Activated CD4-positive, CD25-positive, alpha-beta regulatory T cell treated with anti-CD3 and anti-CD28 coated beads, Interleukin-2, amount 50 U/mL, for 24 hours (primary cell): Measurements from ENCODE around the gene LBX1.

Experiments
- ATAC-seq, 2 donors: fragments of 150-1000 bp; cut with Tn5 transposase; one replicate each; pipeline ENCODE4 v1.10.0; 2021; ENCODE audit warnings: mild to moderate bottlenecking in 1 of 2, moderate library complexity in 1 of 2

The LBX1 gene

DNA sequence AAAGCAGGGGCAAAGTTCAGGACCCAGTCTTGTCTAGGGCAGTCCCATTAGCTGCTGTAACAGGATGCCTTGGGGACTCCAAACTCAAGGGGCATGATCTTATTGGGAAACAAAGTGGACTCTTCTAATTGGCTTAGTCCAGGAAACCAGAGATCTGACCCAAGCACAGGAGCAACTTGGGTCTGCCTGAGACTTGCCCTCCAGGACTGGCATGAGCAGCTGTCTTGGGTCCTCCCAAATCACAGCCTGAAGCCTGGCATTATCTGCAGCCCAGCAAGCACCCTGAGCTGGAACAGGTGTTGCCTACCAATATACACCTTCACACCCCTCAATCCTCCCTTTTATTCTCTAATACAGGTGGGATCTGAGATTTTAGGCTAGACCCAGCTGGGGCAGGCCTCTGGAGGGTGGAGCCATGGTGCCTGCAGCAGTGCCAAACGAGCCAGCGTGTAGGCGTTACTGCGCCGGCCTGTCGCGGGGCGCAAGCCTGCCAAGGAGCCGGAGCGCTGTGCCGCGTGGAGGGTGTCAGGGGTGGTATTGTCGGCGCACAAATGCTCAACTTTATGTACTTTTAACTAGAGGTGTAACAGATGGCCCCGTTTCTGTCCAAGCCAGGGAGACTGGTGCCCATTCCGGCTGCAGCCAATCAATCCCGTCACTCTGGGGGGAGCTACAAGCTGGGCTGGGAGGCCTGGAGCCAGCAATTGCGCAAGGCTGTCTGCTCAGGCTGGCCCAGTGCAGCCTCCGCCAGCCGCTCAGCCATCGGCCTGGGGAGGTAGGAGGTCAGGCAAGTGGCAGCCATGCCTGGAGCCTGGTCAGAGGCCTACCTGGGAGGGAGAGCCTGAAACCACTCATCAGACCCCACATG is 12.8 kb upstream of the LBX1 start:
- ATAC-seq, result no peak

DNA sequence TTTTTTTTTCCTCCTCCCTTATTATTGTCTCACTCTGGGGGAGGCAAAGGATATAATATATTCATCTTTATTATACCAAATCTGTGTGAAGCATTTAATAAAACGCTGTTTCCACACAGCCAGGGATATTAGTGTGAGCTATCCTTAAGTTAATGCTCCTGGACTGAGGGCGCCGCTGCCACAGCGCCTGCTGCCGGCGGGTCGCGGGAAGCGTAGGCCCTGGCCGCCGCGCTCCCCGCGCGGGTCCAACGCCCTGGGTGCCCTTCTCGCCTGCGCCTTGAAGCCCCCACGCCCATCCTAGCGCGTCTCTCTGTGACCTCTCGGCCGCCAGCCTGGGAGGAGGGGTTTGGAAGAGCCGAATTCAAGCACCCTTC is 9.5 kb upstream of the LBX1 start:
- peak; percentile 53 to 70 for ATAC-seq

DNA sequence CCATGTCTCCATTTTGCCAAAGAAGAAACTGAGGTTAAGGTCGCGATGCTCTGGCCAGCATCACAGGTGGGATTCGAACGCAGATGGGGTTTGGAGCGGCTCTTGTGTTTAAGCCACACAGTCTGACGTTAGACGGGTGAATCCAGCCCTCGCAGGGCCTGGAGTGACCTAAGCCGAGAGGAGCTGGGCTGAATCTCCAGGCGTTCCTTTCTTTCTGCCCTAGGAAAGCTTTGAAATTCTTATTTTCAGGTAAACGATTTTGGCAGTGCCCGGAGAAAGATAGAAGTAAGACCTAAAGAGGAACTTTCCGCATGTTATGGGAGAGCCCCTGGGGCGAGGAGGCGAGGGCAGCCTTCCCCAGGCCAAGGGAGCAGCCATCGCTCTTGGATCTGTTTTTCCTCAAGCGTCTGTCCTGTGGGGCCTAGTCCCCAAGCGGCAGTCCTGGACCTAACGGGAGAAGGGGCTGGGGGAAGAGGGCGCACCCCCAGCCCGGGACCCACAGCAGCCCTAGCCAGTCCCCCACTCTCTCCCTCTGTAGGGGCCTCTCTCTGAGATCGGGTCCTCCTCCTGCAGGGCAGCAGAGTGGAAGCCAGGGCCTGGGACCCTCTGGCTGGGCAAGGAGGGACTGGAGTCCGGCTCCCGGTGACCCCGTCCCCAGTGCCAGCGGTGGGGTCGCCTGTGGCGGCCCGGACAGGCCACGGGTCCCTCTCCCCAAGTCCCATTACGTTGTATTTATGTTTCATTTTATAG is 8.9 kb upstream of the LBX1 start:
- ATAC-seq, result no peak

DNA sequence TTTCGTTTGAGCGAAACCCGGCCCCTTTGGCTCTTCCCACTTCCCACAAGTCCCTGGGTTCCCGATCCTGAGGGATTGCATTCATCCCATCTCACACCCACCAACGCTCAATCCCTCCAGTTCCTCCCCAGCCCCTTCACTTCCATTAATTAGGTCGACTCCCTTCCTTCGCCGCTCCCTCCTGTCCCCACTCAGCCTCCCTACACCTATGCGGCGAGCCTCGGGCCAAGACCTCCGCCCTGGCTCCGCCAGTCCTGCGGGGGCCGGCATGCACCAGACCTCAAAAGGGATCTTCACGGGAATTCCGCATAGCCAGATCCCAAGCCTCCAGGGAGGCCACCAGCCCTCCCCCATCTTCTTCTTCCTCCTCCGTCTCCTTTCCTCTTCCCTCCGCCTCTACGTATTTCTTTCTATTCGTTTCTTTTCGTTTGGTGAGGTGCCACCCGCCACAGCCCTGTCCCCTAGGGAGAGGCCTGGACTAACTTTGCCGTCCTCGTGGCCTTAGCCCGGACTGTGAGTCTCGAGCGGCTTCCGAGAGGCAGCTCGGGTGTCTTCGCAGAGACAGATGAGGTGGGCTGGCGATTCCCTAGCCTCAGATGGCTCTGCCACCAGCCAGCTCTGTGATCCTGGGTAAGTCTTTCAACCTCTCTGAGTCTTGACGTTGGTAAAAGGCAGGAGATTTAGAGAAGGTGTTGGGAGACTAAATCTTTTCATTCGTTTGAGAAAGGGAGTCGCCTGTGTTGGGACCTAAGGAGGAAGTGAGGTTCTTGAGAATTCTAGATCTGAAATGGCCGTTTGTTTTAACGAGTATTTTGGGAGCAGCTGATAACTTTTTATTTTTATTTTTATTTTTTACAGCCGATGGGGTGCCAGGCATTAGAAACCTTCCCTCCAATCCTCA is 8.1 kb upstream of the LBX1 start:
- ATAC-seq, result no peak

DNA sequence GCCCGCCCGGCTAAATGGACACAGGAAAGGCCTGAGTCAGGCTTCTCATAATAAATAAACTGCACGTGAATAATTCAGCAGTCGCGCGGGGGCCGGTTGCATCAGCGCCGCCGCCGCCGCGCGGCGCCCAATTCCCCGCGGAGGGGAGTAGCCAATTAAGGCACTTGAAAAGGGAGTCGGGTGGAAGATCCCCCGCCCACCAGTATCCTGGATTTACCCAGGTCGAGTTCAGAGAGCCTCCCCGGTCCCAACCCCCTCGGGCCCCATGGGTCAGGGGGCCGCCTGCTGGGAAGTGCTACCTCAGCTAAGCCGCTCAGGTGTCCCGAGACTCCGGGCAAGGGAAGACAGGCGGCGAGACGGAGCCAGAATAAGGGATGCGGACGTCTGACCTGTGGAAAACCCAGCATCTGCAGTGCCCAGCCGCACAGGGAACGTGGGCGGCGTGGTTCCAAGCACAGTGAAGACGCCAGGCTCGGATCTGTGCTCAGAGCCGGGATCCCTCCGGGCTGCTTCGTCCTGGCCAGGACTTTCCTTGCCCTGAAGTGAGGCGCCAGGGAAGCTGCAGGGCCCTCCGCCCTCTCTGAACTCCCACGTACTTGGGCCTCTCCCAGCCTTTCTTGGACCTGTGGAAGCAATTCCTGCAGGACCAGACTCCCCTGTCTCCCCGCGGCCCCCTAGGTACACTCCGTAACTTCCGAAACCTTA is 7.3 kb upstream of the LBX1 start:
- ATAC-seq, result no peak

DNA sequence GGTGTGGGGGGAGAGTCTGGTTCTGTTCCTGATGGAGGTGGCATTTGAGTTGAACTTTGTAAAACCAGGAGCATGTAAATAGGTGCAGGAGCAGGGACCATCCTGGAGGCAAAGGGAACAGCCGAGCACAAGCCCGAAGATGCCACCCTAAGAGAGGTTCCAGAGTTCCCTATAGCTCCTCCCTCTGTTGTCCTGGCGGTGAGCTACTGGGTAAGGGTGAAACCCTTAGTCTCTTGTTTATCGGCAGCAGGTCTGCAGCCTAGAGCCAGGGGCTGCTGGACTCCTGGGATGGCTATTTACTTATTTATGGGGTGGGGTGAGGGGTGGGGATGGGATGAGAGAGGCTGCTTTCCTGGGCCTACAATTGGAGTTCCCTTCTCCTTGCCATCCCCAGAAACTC is 6.5 kb upstream of the LBX1 start:
- no peak for ATAC-seq

DNA sequence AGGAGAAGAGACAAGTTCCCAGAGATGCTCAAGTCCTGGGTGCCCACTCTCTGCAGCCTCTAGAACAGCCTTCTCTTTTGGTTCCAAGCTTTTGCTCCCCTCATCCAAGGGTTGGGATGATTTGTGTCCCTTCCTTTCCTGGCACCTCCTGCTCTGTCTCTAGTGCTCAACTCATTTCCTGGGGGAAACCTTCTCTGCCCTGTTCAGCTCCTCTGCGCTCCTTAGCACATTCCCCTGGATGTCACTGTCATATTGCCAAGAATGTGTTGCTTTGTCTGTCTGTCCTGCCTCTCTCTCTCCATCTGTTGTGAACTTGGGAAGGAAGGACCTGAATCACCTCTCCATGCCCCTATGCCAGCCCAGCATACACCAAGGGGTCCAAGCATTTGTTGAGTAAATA is 5.1 kb upstream of the LBX1 start:
- no peak for ATAC-seq

DNA sequence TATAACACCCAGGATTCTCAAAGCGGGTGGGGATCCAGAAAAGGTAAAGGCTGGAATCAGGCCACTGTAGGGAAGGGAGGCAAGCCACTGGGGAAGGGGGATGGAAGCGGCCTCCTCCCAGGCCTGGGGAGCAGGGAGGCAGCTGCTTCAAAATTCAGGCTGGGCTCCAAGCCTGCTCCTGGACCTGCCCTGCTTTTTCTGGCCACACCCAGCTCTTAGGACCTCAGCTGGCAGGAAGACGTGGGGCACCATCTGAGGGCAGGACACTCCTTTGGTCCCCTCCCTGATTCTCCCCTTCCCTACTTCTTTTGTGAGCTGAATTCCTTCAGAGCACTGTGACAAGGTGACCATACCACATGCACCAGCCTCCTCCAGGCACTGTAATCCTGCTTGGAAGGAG is 4.6 kb upstream of the LBX1 start:
- ATAC-seq, result no peak

DNA sequence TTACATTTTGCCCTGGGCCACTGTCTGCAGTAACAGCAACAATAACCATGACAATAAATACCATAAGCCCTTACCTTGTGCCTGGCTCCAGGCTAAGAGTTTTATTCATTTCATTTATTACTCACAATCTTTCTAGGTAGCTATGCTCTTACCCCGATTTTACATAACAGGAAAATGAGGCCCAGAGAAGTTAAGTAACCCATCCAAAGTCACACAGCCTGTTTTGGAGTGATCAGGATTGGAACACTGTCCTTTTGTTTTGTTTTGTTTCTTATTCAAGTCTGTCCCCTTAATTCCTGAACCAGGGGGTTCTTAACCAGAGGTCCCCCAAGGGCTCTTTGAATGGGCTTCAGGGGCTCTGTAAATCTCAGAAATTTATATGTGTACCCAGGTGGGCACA is 4.2 kb upstream of the LBX1 start:
- ATAC-seq, result no peak

DNA sequence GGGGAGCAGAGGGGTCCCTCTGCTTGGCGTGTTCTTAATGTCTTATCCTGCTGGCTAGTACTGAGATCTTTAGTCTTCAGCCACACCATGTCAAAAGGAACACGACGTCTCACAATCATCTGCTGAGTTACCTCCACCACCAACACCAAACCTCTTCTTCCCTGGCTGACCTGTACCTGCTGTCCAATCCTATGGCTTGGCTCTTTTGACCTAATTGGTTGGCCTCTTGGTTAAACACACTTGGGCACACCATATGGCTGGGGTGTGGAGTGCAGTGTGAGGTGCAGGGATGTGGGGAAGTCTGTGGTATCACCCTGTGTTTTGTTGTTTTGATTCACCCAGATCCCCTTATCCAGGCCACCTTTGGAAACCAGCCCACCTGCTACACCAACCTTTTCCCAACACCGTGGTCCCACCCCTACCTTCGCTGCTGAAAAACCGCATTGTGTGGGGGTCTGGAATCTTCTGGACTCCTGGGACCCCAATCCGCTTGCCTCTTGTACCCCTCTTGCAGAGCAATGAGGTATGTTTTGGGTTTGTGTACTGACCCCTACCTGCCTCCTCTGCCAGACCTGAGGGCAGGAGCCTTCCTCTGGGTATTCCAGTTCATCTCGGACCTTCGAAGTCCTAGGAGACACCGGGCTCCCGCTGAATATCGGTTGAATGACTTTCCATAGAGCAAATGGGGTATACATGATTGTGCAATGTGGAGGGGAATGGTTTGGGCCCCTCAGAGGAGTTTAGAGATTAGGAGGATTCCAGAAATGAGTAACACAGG is 2.8 kb upstream of the LBX1 start:
- no peak for ATAC-seq

DNA sequence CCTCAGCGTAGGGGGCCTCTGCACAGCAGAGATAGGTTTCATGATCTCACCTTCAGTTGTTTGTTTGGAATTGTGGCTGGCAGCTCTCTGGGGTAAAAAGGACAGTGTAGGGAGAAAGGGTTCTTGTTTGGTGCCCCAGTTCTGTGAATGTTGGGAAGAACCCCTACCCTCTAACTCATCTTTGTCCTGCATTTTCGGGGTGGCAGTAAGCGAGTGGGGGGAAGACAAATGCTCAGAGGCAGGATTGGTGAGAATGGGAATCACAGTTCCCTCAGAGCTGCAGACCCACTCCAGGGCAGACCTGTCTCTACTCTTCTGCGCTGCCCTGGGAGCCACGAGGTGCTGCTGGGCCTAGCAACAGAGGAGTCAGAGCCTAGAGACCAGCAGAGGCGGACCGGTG is 1.8 kb upstream of the LBX1 start:
- no peak for ATAC-seq

DNA sequence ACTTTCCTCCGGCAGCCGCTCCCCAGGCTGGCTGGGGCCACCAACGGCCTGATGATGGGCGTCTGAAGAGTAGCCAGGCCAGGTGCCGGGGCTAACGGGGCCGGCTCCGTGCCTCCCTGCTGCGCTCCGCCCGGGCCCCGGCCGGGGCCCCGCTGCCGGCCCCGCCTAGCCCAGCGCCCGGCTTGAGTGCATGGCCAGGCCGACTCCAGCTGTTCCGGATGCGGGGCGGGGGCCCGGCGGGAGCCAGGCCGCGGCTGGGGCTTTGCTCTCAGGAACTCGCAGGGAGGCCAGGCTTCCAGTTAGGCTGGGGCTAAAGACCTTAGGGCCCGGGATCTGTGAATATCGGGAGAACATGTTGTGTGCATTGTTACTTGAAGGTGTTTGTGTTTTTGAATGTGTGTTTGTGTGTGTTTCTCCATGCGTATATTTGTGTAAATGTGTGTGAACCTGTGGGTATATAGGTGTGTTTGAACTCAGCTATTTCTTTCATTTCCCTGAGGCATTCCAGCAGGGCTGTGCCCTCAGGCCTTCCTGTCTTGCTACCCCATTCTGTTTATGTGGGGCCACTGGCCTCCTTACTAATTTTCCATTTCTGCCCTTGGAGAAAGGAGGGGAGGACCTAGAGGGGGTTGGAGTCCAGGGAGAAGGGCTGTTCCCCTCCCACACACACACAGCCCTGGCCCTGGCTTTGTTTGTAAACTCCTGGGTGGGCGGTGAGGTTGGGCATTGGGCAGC is 1.1 kb upstream of the LBX1 start:
- no peak for ATAC-seq

DNA sequence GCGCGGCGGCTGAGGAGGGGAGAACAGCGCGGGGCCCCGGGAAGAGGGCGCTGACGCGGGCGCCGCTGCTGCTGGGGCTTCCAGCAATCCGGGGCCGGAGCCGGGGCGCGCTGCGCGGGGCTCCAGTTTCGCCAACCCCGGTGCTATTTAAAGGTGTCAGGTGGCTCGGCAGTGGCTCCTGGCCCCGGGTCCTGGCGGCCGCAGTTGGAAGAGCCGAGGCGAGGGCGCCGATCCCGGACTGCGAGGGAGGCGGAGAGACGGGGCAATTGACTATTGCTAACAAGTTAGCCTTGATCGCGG is 347 bp downstream of the LBX1 start:
- no peak for ATAC-seq

DNA sequence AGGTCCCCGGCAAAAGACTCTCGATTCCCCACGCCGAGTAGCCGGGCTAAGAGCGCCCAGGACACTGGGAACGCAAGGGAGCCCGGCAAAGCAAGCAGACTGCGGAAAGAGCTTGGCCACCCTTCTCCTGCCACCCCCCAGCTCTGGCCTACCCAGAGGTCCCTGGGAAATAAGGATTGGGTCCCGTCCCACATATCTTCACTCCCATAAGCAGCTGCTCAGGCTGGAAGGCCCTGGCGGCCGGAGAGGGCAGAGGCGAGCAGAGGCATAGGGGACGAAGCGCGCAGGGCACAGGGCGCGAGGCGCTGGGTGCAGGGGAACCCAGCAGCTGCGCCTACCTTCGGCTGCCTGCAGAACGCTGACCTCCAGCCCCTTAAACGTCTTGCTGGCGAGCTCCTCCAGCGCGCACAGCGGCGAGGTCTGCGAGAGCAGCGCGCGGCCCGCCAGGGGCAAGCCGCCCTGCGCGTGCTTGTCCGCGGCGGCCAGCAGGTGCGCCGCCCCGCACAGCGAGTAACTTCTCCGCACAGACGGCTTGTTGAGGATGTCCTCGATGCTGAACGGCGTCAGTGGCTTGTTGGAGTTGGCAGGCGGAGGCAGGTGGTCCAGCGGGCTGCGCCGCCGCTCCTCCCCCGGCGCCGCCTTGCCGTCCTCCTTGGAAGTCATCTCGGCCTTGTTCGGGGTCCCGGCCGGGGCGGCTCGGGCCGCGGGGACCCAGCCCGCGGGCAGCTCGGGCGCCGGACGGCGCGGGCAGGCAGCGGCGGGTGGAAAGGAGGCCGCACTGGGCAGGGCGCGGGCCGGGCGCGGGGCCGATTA is 904 bp downstream of the LBX1 start:
- no peak for ATAC-seq

DNA sequence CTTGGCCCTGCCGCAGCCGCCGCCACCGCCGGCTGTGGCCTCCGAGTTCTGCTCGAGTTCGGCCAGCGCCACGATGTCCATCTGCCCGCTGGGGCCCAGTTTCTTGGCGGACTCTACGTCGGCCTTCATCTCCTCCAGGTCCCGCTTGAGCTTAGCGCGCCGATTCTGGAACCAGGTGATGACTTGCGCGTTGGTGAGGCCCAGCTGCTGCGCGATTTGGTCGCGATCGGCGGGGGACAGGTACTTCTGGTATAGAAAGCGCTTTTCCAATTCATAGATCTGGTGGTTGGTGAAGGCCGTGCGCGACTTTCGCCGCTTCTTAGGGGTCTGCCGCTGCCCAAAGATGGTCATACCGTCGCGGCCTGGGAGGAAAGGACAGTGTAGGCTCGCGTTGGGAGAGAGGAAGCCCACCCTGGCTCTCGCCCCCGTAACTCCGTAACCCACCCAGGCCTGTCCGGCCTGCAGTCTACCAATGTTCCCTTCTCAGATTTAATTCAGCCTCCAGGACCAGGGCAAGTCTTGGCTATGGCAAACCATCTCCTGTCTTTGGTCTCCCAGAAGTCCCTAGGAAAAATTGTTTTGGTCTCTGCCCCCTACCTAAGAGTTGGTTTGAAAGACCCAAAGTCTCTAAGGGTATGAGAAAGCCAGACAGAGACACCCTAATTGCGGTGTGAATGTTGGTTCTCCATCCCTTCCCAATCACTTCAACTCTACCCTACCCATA is 1.7 kb downstream of the LBX1 start:
- ATAC-seq, result no peak

DNA sequence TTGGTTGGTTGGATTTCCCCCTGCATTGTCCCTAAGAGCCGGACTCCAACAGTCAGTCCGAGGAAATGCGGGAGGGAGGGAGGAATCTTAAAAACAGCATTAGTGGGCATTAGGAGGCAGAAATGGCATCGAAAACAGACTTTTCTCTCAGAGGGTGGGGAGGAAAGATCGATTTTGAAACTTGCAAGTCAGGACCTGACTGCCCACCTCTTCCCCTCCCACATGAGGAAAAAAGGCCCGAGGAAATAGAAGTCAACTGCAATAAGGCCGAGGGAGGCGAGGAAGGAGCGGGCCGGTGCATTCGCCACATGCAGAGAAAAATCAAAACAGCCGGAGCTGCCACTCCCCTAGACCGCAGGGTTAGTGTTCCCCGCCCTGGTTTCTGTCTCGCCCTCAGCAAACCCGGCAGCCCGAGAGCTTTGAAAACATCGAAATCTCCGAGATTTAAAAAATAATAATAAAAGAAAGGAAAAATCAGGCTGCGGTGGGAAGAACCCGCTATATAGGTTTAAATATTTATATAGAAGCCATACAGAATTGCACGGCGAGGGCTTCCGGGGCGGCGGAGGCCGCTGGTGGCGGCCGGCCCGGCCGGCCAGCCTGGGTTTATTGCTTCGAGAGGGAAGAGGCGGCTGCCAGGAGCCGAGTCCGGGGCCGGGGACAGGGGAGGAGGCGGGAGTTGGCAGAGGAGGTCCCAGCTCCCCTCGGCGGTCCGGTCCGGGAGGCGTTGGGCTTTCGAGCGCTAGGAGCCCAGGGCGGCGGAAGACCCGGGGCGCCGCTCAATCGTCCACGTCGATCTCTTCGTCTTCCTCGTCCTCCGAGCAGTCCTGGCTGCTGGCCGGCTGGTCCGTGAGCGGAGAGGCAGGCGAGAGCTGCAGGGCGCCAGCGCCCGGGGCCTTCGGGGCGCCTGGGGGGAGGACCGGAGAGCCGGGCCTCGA is 2.5 kb downstream of the LBX1 start:
- ATAC-seq, result no peak

DNA sequence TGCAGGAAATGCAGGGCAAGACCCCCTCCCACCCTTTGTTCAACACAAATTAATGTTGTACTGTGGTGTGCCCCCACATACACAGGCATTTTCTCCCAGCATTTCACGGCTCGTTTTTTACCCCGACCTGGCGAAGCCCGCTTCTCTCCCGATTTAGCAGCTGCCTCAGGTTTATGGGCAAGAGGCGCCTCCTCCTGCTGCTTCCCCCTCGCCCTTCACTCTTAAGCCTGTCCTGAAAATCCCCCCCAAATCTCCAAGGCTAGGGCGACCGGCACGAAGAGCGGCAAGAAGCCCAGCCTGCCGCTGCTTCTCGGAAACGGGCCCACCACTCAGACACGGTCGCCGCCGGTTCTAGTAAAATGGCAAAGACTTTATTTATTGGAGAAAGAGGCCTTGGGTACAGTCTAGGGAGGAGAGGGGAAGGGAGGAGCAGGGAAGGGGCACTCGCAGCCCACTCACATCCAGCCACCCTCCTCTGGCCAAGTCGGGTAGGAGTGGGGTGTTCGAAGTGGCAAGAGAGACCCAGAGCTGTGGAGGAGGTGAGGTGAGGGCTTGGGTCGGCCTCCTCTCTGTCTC is 3.3 kb downstream of the LBX1 start:
- no peak for ATAC-seq
